GM12878 (cell line): Measurements from ENCODE around the gene TAX1BP3.

ENCODE experiments used
- BMI1 ChIP-seq: fragments of 450-650 bp; IDR thresholded peaks from 2 replicates; pipeline ENCODE4 v1.6.1; 2016; ENCODE audit warnings: mild to moderate bottlenecking, moderate library complexity, borderline replicate concordance
- CHD2 ChIP-seq: IDR thresholded peaks from 2 replicates; pipeline ENCODE4 v1.6.1; 2011; ENCODE audit warnings: low read depth, low read length, improper control_type of control experiment, borderline replicate concordance
- FOS ChIP-seq: IDR thresholded peaks from 3 replicates; pipeline ENCODE4 v1.6.1; 2011; ENCODE audit warnings: borderline replicate concordance; ENCODE audit not compliant: insufficient read length; ENCODE audit errors: extremely low read depth
- FOXM1 ChIP-seq: IDR thresholded peaks from 2 replicates; pipeline ENCODE4 v1.6.1; 2012; ENCODE audit warnings: low read depth, mild to moderate bottlenecking, inconsistent platforms, low read length, moderate library complexity
- IRF4 ChIP-seq: IDR thresholded peaks from 2 replicates; pipeline ENCODE4 v1.6.1; 2011; ENCODE audit warnings: low read depth, low read length
- MEF2A ChIP-seq: IDR thresholded peaks from 2 replicates; pipeline ENCODE4 v1.6.1; 2011; ENCODE audit warnings: low read depth, mild to moderate bottlenecking, low read length, moderate library complexity; ENCODE audit not compliant: insufficient read depth
- NBN ChIP-seq: fragments of 450-650 bp; IDR thresholded peaks from 2 replicates; pipeline ENCODE4 v1.6.1; 2016
- SREBF2 ChIP-seq: IDR thresholded peaks from 2 replicates; pipeline ENCODE4 v1.6.1; 2012; ENCODE audit warnings: mild to moderate bottlenecking, low read length
- TCF7 ChIP-seq: IDR thresholded peaks from 2 replicates; pipeline ENCODE4 v1.6.1; 2014; ENCODE audit warnings: antibody characterized with exemption, borderline replicate concordance
- USF1 ChIP-seq: IDR thresholded peaks from 2 replicates; pipeline ENCODE4 v1.6.1; 2011; ENCODE audit warnings: borderline replicate concordance, low read depth, mild to moderate bottlenecking, moderate library complexity, mixed read lengths, low read length; ENCODE audit not compliant: insufficient read depth; ENCODE audit errors: extremely low read length
- TF ChIP-seq, protein P1 (sequence below), 3 experiments: IDR thresholded peaks in 2 of 3; conservative IDR thresholded peaks in 1 of 3; 2 replicates each; pipeline ENCODE4 v1.5.1; 2011; ENCODE audit warnings: low read depth in 3 of 3, low read length in 3 of 3, mild to moderate bottlenecking in 3 of 3, control low read depth in 2 of 3, moderate library complexity in 2 of 3, inconsistent platforms in 1 of 3, mixed read lengths in 1 of 3; ENCODE audit not compliant: control insufficient read depth in 2 of 3, insufficient read depth in 1 of 3; ENCODE audit errors: extremely low read depth in 1 of 3
- TF ChIP-seq, protein P2 (sequence below): fragments of 450-650 bp; IDR thresholded peaks from 2 replicates; pipeline ENCODE4 v1.6.1; 2016; ENCODE audit warnings: mild to moderate bottlenecking

- TF ChIP-seq NBN (no peak), CHD2 (no peak), SREBF2 (no peak), BMI1 (no peak), IRF4 (no peak), MEF2A (no peak), FOS (no peak), TCF7 (no peak), USF1 (no peak), FOXM1 (no peak)
- TF ChIP-seq, protein P1, sequence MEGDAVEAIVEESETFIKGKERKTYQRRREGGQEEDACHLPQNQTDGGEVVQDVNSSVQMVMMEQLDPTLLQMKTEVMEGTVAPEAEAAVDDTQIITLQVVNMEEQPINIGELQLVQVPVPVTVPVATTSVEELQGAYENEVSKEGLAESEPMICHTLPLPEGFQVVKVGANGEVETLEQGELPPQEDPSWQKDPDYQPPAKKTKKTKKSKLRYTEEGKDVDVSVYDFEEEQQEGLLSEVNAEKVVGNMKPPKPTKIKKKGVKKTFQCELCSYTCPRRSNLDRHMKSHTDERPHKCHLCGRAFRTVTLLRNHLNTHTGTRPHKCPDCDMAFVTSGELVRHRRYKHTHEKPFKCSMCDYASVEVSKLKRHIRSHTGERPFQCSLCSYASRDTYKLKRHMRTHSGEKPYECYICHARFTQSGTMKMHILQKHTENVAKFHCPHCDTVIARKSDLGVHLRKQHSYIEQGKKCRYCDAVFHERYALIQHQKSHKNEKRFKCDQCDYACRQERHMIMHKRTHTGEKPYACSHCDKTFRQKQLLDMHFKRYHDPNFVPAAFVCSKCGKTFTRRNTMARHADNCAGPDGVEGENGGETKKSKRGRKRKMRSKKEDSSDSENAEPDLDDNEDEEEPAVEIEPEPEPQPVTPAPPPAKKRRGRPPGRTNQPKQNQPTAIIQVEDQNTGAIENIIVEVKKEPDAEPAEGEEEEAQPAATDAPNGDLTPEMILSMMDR (IDR thresholded peaks at IDR 0.05 in 2 of 3, conservative IDR thresholded peaks at IDR 0.05 in 1 of 3; ENCODE audit: control insufficient read depth in 2 of 3, extremely low read depth in 1 of 3, insufficient read depth in 1 of 3, low read depth in 3 of 3, low read length in 3 of 3): no peak
- TF ChIP-seq, protein P2, sequence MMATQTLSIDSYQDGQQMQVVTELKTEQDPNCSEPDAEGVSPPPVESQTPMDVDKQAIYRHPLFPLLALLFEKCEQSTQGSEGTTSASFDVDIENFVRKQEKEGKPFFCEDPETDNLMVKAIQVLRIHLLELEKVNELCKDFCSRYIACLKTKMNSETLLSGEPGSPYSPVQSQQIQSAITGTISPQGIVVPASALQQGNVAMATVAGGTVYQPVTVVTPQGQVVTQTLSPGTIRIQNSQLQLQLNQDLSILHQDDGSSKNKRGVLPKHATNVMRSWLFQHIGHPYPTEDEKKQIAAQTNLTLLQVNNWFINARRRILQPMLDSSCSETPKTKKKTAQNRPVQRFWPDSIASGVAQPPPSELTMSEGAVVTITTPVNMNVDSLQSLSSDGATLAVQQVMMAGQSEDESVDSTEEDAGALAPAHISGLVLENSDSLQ: no peak
Observed at GRCh38 chr17:3688852-3689261, 20.5 kb upstream of the TAX1BP3 start.
